IMR-90 (cell line): ENCODE data around the gene ADPRHL1. TPM values are rescaled to one million over a fixed set of nuclear protein-coding genes. Genes with fewer than 3 reads are reported as not detected.

Experiments
- ATAC-seq: fragments of 200-7000 bp; cut with Tn5 transposase; 2 replicates; pipeline ENCODE4 v1.9.1; 2020; ENCODE audit warnings: low read depth, mild to moderate bottlenecking, moderate library complexity
- BruUV-seq: library from RNA; stranded (reverse); fragments of 400-500 nt; replicated peaks from 2 replicates; lab custom pipeline; 2021; lab: Mats Ljungman, UMichigan
- CTCF ChIA-PET: fragments of 300-600 bp; formaldehyde crosslinking; extraction: SDS; loops from one replicate; lab custom pipeline; 2021; ENCODE audit warnings: antibody characterized with exemption; lab: Yijun Ruan, JAX
- POLR2A ChIA-PET: fragments of 300-600 bp; sonication (Branson Sonifier 250); formaldehyde crosslinking; loops from one replicate; lab custom pipeline; 2022; ENCODE audit warnings: antibody characterized with exemption; ENCODE audit not compliant: unreplicated experiment; lab: Charles Lee
- DNase-seq: peaks from one replicate; pipeline ENCODE4 v3.0.0; 2013
- H2AFZ ChIP-seq: replicated peaks from 2 replicates; pipeline ENCODE3; 2013; ENCODE audit warnings: low read length, mild to moderate bottlenecking; ENCODE audit not compliant: poor library complexity
- H2AK5ac ChIP-seq: 2 replicates; pipeline ENCODE4 v1.6.1; 2013; ENCODE audit warnings: low read depth, low read length, inconsistent platforms
- H2AK9ac ChIP-seq: replicated peaks from 2 replicates; pipeline ENCODE3; 2013; ENCODE audit warnings: mild to moderate bottlenecking, low read depth, low read length, moderate library complexity; ENCODE audit not compliant: poor library complexity
- H2BK120ac ChIP-seq: 2 replicates; pipeline ENCODE4 v1.6.1; 2013; ENCODE audit warnings: low read depth, low read length, inconsistent platforms
- H2BK15ac ChIP-seq: 3 replicates; pipeline ENCODE4 v1.6.1; 2013; ENCODE audit warnings: low read depth, low read length, inconsistent platforms
- H2BK20ac ChIP-seq: 2 replicates; pipeline ENCODE4 v1.6.1; 2013; ENCODE audit warnings: low read depth, mild to moderate bottlenecking, inconsistent platforms, low read length, moderate library complexity
- H2BK5ac ChIP-seq: 2 replicates; pipeline ENCODE4 v1.6.1; 2013; ENCODE audit warnings: mild to moderate bottlenecking, low read depth, low read length, inconsistent platforms; ENCODE audit not compliant: poor library complexity, severe bottlenecking
- H3K14ac ChIP-seq: replicated peaks from 2 replicates; pipeline ENCODE4 v1.6.1; 2013; ENCODE audit warnings: low read depth, low read length, inconsistent platforms
- H3K18ac ChIP-seq: 2 replicates; pipeline ENCODE4 v1.6.1; 2013; ENCODE audit warnings: low read depth, low read length, control low read depth
- H3K23ac ChIP-seq: 2 replicates; pipeline ENCODE4 v1.6.1; 2013; ENCODE audit warnings: low read depth, low read length, inconsistent platforms
- H3K27ac ChIP-seq: 2 replicates; pipeline ENCODE4 v1.5.1; 2013; ENCODE audit warnings: mild to moderate bottlenecking, control low read depth, low read length; ENCODE audit not compliant: insufficient read depth
- H3K27me3 ChIP-seq: 2 replicates; pipeline ENCODE4 v1.6.1; 2013; ENCODE audit warnings: low read length; ENCODE audit not compliant: control insufficient read depth, insufficient read depth
- H3K36me3 ChIP-seq: 2 replicates; pipeline ENCODE4 v1.6.1; 2013; ENCODE audit warnings: low read length, mixed read lengths; ENCODE audit not compliant: control insufficient read depth, insufficient read depth
- H3K4ac ChIP-seq: 2 replicates; pipeline ENCODE4 v1.6.1; 2013; ENCODE audit warnings: low read depth, low read length, inconsistent platforms
- H3K4me1 ChIP-seq: 2 replicates; pipeline ENCODE4 v1.6.1; 2013; ENCODE audit warnings: low read length, mixed read lengths; ENCODE audit not compliant: control insufficient read depth, insufficient read depth
- H3K4me2 ChIP-seq: 2 replicates; pipeline ENCODE4 v1.6.1; 2013; ENCODE audit warnings: low read depth, mild to moderate bottlenecking, control low read depth, low read length, moderate library complexity
- H3K4me3 ChIP-seq: 2 replicates; pipeline ENCODE4 v1.5.1; 2013; ENCODE audit warnings: low read depth, mild to moderate bottlenecking, control low read depth, low read length, moderate library complexity; ENCODE audit not compliant: insufficient read depth
- H3K56ac ChIP-seq: 2 replicates; pipeline ENCODE4 v1.6.1; 2013; ENCODE audit warnings: low read length, inconsistent platforms; ENCODE audit not compliant: insufficient read depth; ENCODE audit errors: extremely low read depth
- H3K79me1 ChIP-seq, 2 experiments: 2 replicates each; pipeline ENCODE4 v1.6.1; 2013; ENCODE audit warnings: low read length in 2 of 2, inconsistent platforms in 1 of 2, low read depth in 1 of 2
- H3K9ac ChIP-seq: 2 replicates; pipeline ENCODE4 v1.6.1; 2013; ENCODE audit warnings: low read depth, low read length, control low read depth
- H3K9me1 ChIP-seq: 2 replicates; pipeline ENCODE4 v1.6.1; 2013; ENCODE audit warnings: low read length, inconsistent platforms; ENCODE audit not compliant: insufficient read depth
- H3K9me3 ChIP-seq: 2 replicates; pipeline ENCODE4 v1.6.1; 2013; ENCODE audit warnings: low read length; ENCODE audit not compliant: control insufficient read depth, insufficient read depth
- H4K20me1 ChIP-seq: 2 replicates; pipeline ENCODE4 v1.6.1; 2013; ENCODE audit warnings: low read length, inconsistent platforms; ENCODE audit not compliant: insufficient read depth
- H4K5ac ChIP-seq: 2 replicates; pipeline ENCODE4 v1.6.1; 2013; ENCODE audit warnings: mild to moderate bottlenecking, low read depth, low read length, control low read depth
- H4K8ac ChIP-seq, 2 experiments: 2 replicates each; pipeline ENCODE4 v1.6.1; 2013; ENCODE audit warnings: low read depth in 2 of 2, low read length in 2 of 2, control low read depth in 1 of 2, inconsistent platforms in 1 of 2
- H4K91ac ChIP-seq: 2 replicates; pipeline ENCODE4 v1.6.1; 2013; ENCODE audit warnings: low read depth, low read length, inconsistent platforms; ENCODE audit not compliant: insufficient read depth
- BHLHE40 ChIP-seq: fragments of 150-350 bp; IDR thresholded peaks from 2 replicates; pipeline ENCODE4 v1.6.1; 2016; ENCODE audit warnings: mild to moderate bottlenecking, low read depth, low read length
- MAZ ChIP-seq: IDR thresholded peaks from 2 replicates; pipeline ENCODE4 v1.6.1; 2012; ENCODE audit warnings: low read depth, mild to moderate bottlenecking, low read length, improper control_type of control experiment, moderate library complexity, borderline replicate concordance
- NFE2L2 ChIP-seq: fragments of 150-350 bp; IDR thresholded peaks from 2 replicates; pipeline ENCODE4 v1.6.1; 2016; ENCODE audit warnings: low read depth, mild to moderate bottlenecking, low read length
- POLR2A ChIP-seq: IDR thresholded peaks from 2 replicates; pipeline ENCODE4 v1.6.1; 2012; ENCODE audit warnings: mild to moderate bottlenecking, low read depth, low read length
- RAD21 ChIP-seq: IDR thresholded peaks from 2 replicates; pipeline ENCODE4 v1.6.1; 2012; ENCODE audit warnings: low read length, improper control_type of control experiment
- SMC3 ChIP-seq: fragments of 150-350 bp; IDR thresholded peaks from 2 replicates; pipeline ENCODE4 v1.6.1; 2016; ENCODE audit warnings: low read depth, mild to moderate bottlenecking, antibody characterized with exemption, low read length, moderate library complexity
- WGBS, 2 experiments: methylation state at CpG; one replicate each; pipeline versions ENCODE4 v1.1.5 to v1.1.7; 2013; ENCODE audit warnings: missing lambda C conversion rate in 2 of 2; ENCODE audit not compliant: insufficient read length in 1 of 2; ENCODE audit errors: extremely low coverage in 2 of 2; 5-methylcytosine and 5-hydroxymethylcytosine counted together
- dilution Hi-C: fragments of 300-500 bp; cut with HindIII; formaldehyde crosslinking; loops from one replicate; pipeline ENCODE4 v1.14.3; 2018; ENCODE audit warnings: low sequenced_read_pairs; ENCODE audit not compliant: unreplicated experiment
- in situ Hi-C: fragments of 300-500 bp; cut with MboI; formaldehyde crosslinking; loops from 3 replicates; pipeline ENCODE4 v1.14.3; 2019; ENCODE audit warnings: low sequenced_read_pairs, inconsistent platforms, mixed read lengths
- intact Hi-C: fragments of 100-400 bp; cut with micrococcal nuclease; formaldehyde crosslinking; loops from 2 replicates; pipeline ENCODE4 v1.10.0; 2022
- polyA plus RNA-seq, 3 experiments: library from polyadenylated mRNA; depleted of rRNA; stranded (reverse); fragments of >200 nt; gene quantifications; 2 replicates each; pipeline ENCODE4 v1.2.3, GENCODE V29; 2012; ENCODE audit warnings: low replicate concordance in 1 of 3
- total RNA-seq: library from RNA; depleted of rRNA; stranded (reverse); fragments of >200 nt; gene quantifications from 2 replicates; pipeline ENCODE4 v1.2.3, GENCODE V29; 2012
- TF ChIP-seq, protein P1 (sequence below): conservative IDR thresholded peaks from 2 replicates; pipeline ENCODE4 v1.5.1; 2012; ENCODE audit warnings: mild to moderate bottlenecking, low read depth, low read length, improper control_type of control experiment

Gene ADPRHL1
- total and polyA plus RNA-seq, 2 of the 4 experiments (the other 2 are of a cell fraction) = 0.36 to 0.67 TPM

- no peaks in the 10 kb centered on the region; the same call in 1 of the 2 replicates for H3K4me1 ChIP-seq
- no TSS peak for BruUV-seq
- no peak overlapping the region for H3K4ac ChIP-seq
- H3K27me3 ChIP-seq = peaks cover 30% of the 10 kb centered on the region
- H2AK9ac ChIP-seq = no peak overlapping the region
- no peak overlapping the region for H3K18ac ChIP-seq
- H3K4me2 ChIP-seq = no peak overlapping the region
- no peak overlapping the region for H3K56ac ChIP-seq
- in situ Hi-C loops (no loop called here), intact Hi-C loops (no loop called here), dilution Hi-C loops (no loop called here)
- no peak overlapping the region for H3K23ac ChIP-seq
- ChIA-PET CTCF (no interaction called here), POLR2A (no interaction called here)
- TF ChIP-seq RAD21 = no peak
- no peak for TF ChIP-seq NFE2L2
- TF ChIP-seq MAZ = no peak
- TF ChIP-seq, protein P1, sequence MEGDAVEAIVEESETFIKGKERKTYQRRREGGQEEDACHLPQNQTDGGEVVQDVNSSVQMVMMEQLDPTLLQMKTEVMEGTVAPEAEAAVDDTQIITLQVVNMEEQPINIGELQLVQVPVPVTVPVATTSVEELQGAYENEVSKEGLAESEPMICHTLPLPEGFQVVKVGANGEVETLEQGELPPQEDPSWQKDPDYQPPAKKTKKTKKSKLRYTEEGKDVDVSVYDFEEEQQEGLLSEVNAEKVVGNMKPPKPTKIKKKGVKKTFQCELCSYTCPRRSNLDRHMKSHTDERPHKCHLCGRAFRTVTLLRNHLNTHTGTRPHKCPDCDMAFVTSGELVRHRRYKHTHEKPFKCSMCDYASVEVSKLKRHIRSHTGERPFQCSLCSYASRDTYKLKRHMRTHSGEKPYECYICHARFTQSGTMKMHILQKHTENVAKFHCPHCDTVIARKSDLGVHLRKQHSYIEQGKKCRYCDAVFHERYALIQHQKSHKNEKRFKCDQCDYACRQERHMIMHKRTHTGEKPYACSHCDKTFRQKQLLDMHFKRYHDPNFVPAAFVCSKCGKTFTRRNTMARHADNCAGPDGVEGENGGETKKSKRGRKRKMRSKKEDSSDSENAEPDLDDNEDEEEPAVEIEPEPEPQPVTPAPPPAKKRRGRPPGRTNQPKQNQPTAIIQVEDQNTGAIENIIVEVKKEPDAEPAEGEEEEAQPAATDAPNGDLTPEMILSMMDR = no peak
- TF ChIP-seq BHLHE40 = no peak
- TF ChIP-seq POLR2A = no peak
- no peak for TF ChIP-seq SMC3
- no peak overlapping the region for H3K4me3 ChIP-seq
- no peak overlapping the region for H2BK20ac ChIP-seq
- no peak overlapping the region for H3K27ac ChIP-seq
- H2BK5ac ChIP-seq = no peak overlapping the region
- no peaks in the 10 kb centered on the region for H4K20me1 ChIP-seq
- no peak overlapping the region for H3K9ac ChIP-seq
- H2AK5ac ChIP-seq = no peak overlapping the region
- H3K79me1 ChIP-seq = no peaks in the 10 kb centered on the region
- no peak overlapping the region for H2BK120ac ChIP-seq
- no peaks in the 10 kb centered on the region for H3K9me3 ChIP-seq
- H2AFZ ChIP-seq = no peak overlapping the region
- ATAC-seq (no peak), DNase-seq (no peak)
- H3K14ac ChIP-seq = no peak overlapping the region
- no peak overlapping the region for H4K91ac ChIP-seq
- no peaks in the 10 kb centered on the region for H3K9me1 ChIP-seq
- H3K36me3 ChIP-seq = no peaks in the 10 kb centered on the region
- no peak overlapping the region for H4K8ac ChIP-seq
- H2BK15ac ChIP-seq = no peak overlapping the region
- 100% methylated on average over 4 of the region's 6 CpGs; no CpG with 5 or more reads in 1 of the 2 experiments for WGBS, 2 experiments
- no peak overlapping the region for H4K5ac ChIP-seq
These were observed 92.8 kb downstream of the ADPRHL1 start for GRCh38 chr13:113360446-113360845.
